Endothelial cell of umbilical vein (primary cell): ENCODE measurements around the gene THBS4. TPM values are rescaled to one million over a fixed set of nuclear protein-coding genes. Genes with fewer than 3 reads are reported as not detected.

Source experiments
- BruUV-seq: library from RNA; stranded (reverse); fragments of 400-500 nt; replicated peaks from 2 replicates; lab custom pipeline; 2021; lab: Mats Ljungman, UMichigan
- CTCF ChIA-PET: fragments of 300-600, 350-600 bp; sonication (Branson Sonifier 250); formaldehyde crosslinking; loops from one replicate; lab custom pipeline; 2021; ENCODE audit warnings: antibody characterized with exemption, inconsistent platforms; lab: Charles Lee
- POLR2A ChIA-PET: fragments of 300-600, 350-600 bp; sonication (Branson Sonifier 250); formaldehyde crosslinking; loops from one replicate; lab custom pipeline; 2021; ENCODE audit warnings: antibody characterized with exemption, inconsistent platforms; lab: Charles Lee
- DNase-seq: peaks from one replicate; pipeline ENCODE4 v3.0.0-alpha.2; 2011; ENCODE audit warnings: low read depth, low spot score
- FAIRE-seq: peaks from 2 replicates; lab custom pipeline; 2011; peaks lifted over from hg19 to GRCh38; lab: Jason Lieb, UNC
- H2AFZ ChIP-seq: 2 replicates; pipeline ENCODE4 v1.6.0; 2012; ENCODE audit warnings: low read depth, low read length, control low read depth, inconsistent platforms
- H3K27ac ChIP-seq: 2 replicates; pipeline ENCODE4 v1.5.1; 2011; ENCODE audit warnings: low read depth, mild to moderate bottlenecking, control low read depth, low read length, moderate library complexity; ENCODE audit not compliant: insufficient read depth
- H3K27me3 ChIP-seq, 2 experiments: 2 replicates each; pipeline versions ENCODE4 v1.6.0 to v1.6.1; 2011; ENCODE audit warnings: low read length in 2 of 2, mixed read lengths in 1 of 2; ENCODE audit not compliant: control insufficient read depth in 2 of 2, insufficient read depth in 2 of 2
- H3K36me3 ChIP-seq, 2 experiments: 2 replicates in 1 of 2; 3 replicates in 1 of 2; pipeline ENCODE4 v1.5.1; 2011; ENCODE audit warnings: low read length in 2 of 2, mild to moderate bottlenecking in 1 of 2, moderate library complexity in 1 of 2; ENCODE audit not compliant: control insufficient read depth in 2 of 2, insufficient read depth in 2 of 2; ENCODE audit errors: extremely low read depth in 1 of 2
- H3K4me1 ChIP-seq: 3 replicates; pipeline ENCODE4 v1.5.1; 2011; ENCODE audit warnings: mild to moderate bottlenecking, low read length; ENCODE audit not compliant: control insufficient read depth, insufficient read depth; ENCODE audit errors: extremely low read depth
- H3K4me2 ChIP-seq: 2 replicates; pipeline ENCODE4 v1.6.1; 2011; ENCODE audit warnings: low read length, control low read depth, mixed read lengths; ENCODE audit not compliant: insufficient read depth
- H3K4me3 ChIP-seq, 3 experiments: fragments of 200-600 bp in 1 of 3; sonication (generic), shearing (Covaris generic) in 1 of 3; replicated peaks in 1 of 3; 2 replicates each; pipeline ENCODE4 v1.5.1; 2011 to 2016; ENCODE audit warnings: control low read depth in 3 of 3, low read length in 3 of 3, mild to moderate bottlenecking in 2 of 3, inconsistent platforms in 1 of 3, low read depth in 1 of 3, moderate library complexity in 1 of 3; ENCODE audit not compliant: insufficient read depth in 1 of 3
- H3K79me2 ChIP-seq: 2 replicates; pipeline ENCODE4 v1.6.0; 2012; ENCODE audit warnings: low read length, inconsistent platforms; ENCODE audit not compliant: control insufficient read depth, insufficient read depth
- H3K9ac ChIP-seq: replicated peaks from 2 replicates; pipeline ENCODE3; 2011; ENCODE audit warnings: low read length, control low read depth; ENCODE audit not compliant: insufficient read depth; ENCODE audit errors: extremely low read depth
- H3K9me1 ChIP-seq: replicated peaks from 3 replicates; pipeline ENCODE4 v1.6.0; 2011; ENCODE audit warnings: mild to moderate bottlenecking, low read length; ENCODE audit not compliant: control insufficient read depth, insufficient read depth; ENCODE audit errors: extremely low read depth
- H3K9me3 ChIP-seq: replicated peaks from 2 replicates; pipeline ENCODE4 v1.5.1; 2012; ENCODE audit warnings: low read length, inconsistent platforms; ENCODE audit not compliant: control insufficient read depth, insufficient read depth
- H4K20me1 ChIP-seq: replicated peaks from 2 replicates; pipeline ENCODE3; 2011; ENCODE audit warnings: mild to moderate bottlenecking, low read length; ENCODE audit not compliant: control insufficient read depth, insufficient read depth; ENCODE audit errors: extremely low read depth
- EZH2 ChIP-seq: IDR thresholded peaks from 2 replicates; pipeline ENCODE4 v1.6.1; 2012; ENCODE audit warnings: borderline replicate concordance, low read depth, mild to moderate bottlenecking, moderate library complexity, low read length, inconsistent platforms; ENCODE audit not compliant: severe bottlenecking
- FOS ChIP-seq: IDR thresholded peaks from 2 replicates; pipeline ENCODE4 v1.6.1; 2011; ENCODE audit warnings: mild to moderate bottlenecking, low read length, moderate library complexity, borderline replicate concordance; ENCODE audit not compliant: insufficient read depth
- GATA2 ChIP-seq: IDR thresholded peaks from 2 replicates; pipeline ENCODE4 v1.7.0; 2011; ENCODE audit warnings: low read depth, mild to moderate bottlenecking, moderate library complexity, mixed read lengths, low read length; ENCODE audit not compliant: insufficient read length, insufficient read depth
- JUN ChIP-seq: IDR thresholded peaks from 2 replicates; pipeline ENCODE4 v1.6.1; 2011; ENCODE audit warnings: borderline replicate concordance, low read depth; ENCODE audit not compliant: insufficient read length, insufficient read depth
- MYC ChIP-seq: IDR thresholded peaks from one replicate; pipeline ENCODE4 v1.6.1; 2011; ENCODE audit warnings: mild to moderate bottlenecking, low read depth, low read length
- POLR2A ChIP-seq: IDR thresholded peaks from 2 replicates; pipeline ENCODE4 v1.6.1; 2012; ENCODE audit warnings: low read depth, mild to moderate bottlenecking, control low read depth, low read length
- POLR2AphosphoS5 ChIP-seq: IDR thresholded peaks from 2 replicates; pipeline ENCODE4 v1.6.1; 2012; ENCODE audit warnings: low read depth, mild to moderate bottlenecking, control low read depth, low read length, moderate library complexity; ENCODE audit not compliant: insufficient read depth
- dilution Hi-C: fragments of 300-500 bp; cut with MboI; formaldehyde crosslinking; loops from one replicate; pipeline ENCODE4 v1.15.0; 2019; ENCODE audit warnings: low sequenced_read_pairs; ENCODE audit not compliant: extremely low pct_ligation_motif_present
- intact Hi-C: fragments of 100-400 bp; cut with micrococcal nuclease; formaldehyde crosslinking; loops from one replicate; pipeline ENCODE4 v1.10.0; 2022
- polyA plus RNA-seq, 4 experiments: library from polyadenylated mRNA; depleted of rRNA in 3 of 4; stranded (reverse) in 3 of 4; unstranded in 1 of 4; fragments of >200 nt; gene quantifications; 2 replicates each; pipeline versions ENCODE4 v1.2.1 to v1.2.3, GENCODE V29; 2011 to 2012; ENCODE audit warnings: missing spikeins in 1 of 4
- total RNA-seq: library from RNA; stranded (reverse); gene quantifications from 2 replicates; pipeline ENCODE4 v1.2.3, GENCODE V29; 2021
- TF ChIP-seq, protein P1 (sequence below), 2 donors: IDR thresholded peaks; 1 replicate in 1 of 2; 2 replicates in 1 of 2; pipeline ENCODE4 v1.5.1; 2011; ENCODE audit warnings: low read length in 2 of 2, mild to moderate bottlenecking in 2 of 2, moderate library complexity in 2 of 2, control low read depth in 1 of 2, inconsistent platforms in 1 of 2, low read depth in 1 of 2; ENCODE audit not compliant: insufficient read depth in 1 of 2; ENCODE audit errors: extremely low read depth in 1 of 2

THBS4 gene
- total and polyA plus RNA-seq, 2 donors (not counting 3 experiments of a cell fraction or from before 2014, with no cell fraction given) = not detected

GRCh38 chr5:80068246-80068636 is 33.1 kb downstream of the THBS4 start:
- H3K9ac ChIP-seq = no peak overlapping the region
- no peaks in the 10 kb centered on the region for H3K4me1 ChIP-seq
- H3K27ac ChIP-seq = no peak overlapping the region
- no peak for TF ChIP-seq GATA2
- TF ChIP-seq FOS = no peak
- TF ChIP-seq, protein P1, sequence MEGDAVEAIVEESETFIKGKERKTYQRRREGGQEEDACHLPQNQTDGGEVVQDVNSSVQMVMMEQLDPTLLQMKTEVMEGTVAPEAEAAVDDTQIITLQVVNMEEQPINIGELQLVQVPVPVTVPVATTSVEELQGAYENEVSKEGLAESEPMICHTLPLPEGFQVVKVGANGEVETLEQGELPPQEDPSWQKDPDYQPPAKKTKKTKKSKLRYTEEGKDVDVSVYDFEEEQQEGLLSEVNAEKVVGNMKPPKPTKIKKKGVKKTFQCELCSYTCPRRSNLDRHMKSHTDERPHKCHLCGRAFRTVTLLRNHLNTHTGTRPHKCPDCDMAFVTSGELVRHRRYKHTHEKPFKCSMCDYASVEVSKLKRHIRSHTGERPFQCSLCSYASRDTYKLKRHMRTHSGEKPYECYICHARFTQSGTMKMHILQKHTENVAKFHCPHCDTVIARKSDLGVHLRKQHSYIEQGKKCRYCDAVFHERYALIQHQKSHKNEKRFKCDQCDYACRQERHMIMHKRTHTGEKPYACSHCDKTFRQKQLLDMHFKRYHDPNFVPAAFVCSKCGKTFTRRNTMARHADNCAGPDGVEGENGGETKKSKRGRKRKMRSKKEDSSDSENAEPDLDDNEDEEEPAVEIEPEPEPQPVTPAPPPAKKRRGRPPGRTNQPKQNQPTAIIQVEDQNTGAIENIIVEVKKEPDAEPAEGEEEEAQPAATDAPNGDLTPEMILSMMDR (IDR thresholded peaks at IDR 0.05; ENCODE audit: extremely low read depth in 1 of 2, insufficient read depth in 1 of 2, low read depth in 1 of 2, low read length in 2 of 2) = no peak
- no peak for TF ChIP-seq EZH2
- no peak for TF ChIP-seq MYC
- no peak for TF ChIP-seq POLR2A
- TF ChIP-seq POLR2AphosphoS5 = no peak
- no peak for TF ChIP-seq JUN
- H3K27me3 ChIP-seq = no peaks in the 10 kb centered on the region
- no peaks in the 10 kb centered on the region for H3K9me3 ChIP-seq
- H3K9me1 ChIP-seq = no peaks in the 10 kb centered on the region
- H3K79me2 ChIP-seq = no peaks in the 10 kb centered on the region
- POLR2A ChIA-PET = no interaction called here
- intact Hi-C loops = no loop called here
- no peaks in the 10 kb centered on the region for H4K20me1 ChIP-seq
- CTCF ChIA-PET = interaction anchor here (1.0 to 4.0 kb wide), 2 partner anchors 15 to 24 kb away, joined by 3 to 16 read pairs; no protein-coding TSS in a partner anchor
- no peak overlapping the region for H3K4me2 ChIP-seq
- dilution Hi-C loops = no loop called here
- no peak overlapping the region for H2AFZ ChIP-seq
- DNase-seq = no peak
- no peak for FAIRE-seq
- BruUV-seq = no TSS peak
- no peak overlapping the region for H3K4me3 ChIP-seq
- H3K36me3 ChIP-seq = no peaks in the 10 kb centered on the region
